HepG2 (cell line): Measurements from ENCODE around the gene DAZAP1. TPM values are rescaled to one million over a fixed set of nuclear protein-coding genes. Genes with fewer than 3 reads are reported as not detected.

Experiments used
- AGO2 ChIP-seq: fragments of 200-400 bp; formaldehyde crosslinking; optimal IDR thresholded peaks from 2 replicates; pipeline ENCODE3; 2017; ENCODE audit warnings: mild to moderate bottlenecking, low read depth, low read length, moderate library complexity
- KLF12 ChIP-seq: sonication (generic); formaldehyde crosslinking; IDR thresholded peaks from 2 replicates; pipeline ENCODE4 v1.4.0; 2020; ENCODE audit warnings: missing genetic modification reagents, borderline replicate concordance
- POLR2AphosphoS5 ChIP-seq: IDR thresholded peaks from 2 replicates; pipeline ENCODE4 v1.6.1; 2012; ENCODE audit warnings: low read depth, low read length
- POLR2G ChIP-seq: fragments of 200-400 bp; formaldehyde crosslinking; IDR thresholded peaks from 2 replicates; pipeline ENCODE4 v1.6.1; 2018; ENCODE audit warnings: mild to moderate bottlenecking, low read depth, low read length, moderate library complexity
- RBFOX2 ChIP-seq: fragments of 200-400 bp; formaldehyde crosslinking; IDR thresholded peaks from 2 replicates; pipeline ENCODE4 v1.6.1; 2017; ENCODE audit warnings: low read depth, mild to moderate bottlenecking, low read length
- SP4 ChIP-seq: sonication (generic); formaldehyde crosslinking; IDR thresholded peaks from 2 replicates; pipeline ENCODE4 v1.8.1; 2023; ENCODE audit warnings: mild to moderate bottlenecking, missing genetic modification reagents
- SRSF1 ChIP-seq: fragments of 200-400 bp; formaldehyde crosslinking; optimal IDR thresholded peaks from 2 replicates; pipeline ENCODE3; 2017; ENCODE audit warnings: mild to moderate bottlenecking, low read depth, low read length, moderate library complexity
- ZBTB20 ChIP-seq: sonication (generic); formaldehyde crosslinking; IDR thresholded peaks from 2 replicates; pipeline ENCODE4 v1.8.1; 2023; ENCODE audit warnings: missing genetic modification reagents, low read depth, mild to moderate bottlenecking, borderline replicate concordance
- ZBTB33 ChIP-seq: sonication (generic); formaldehyde crosslinking; IDR thresholded peaks from 2 replicates; pipeline ENCODE4 v1.4.0; 2020; ENCODE audit warnings: missing genetic modification reagents
- ZFP91 ChIP-seq: sonication (generic); formaldehyde crosslinking; IDR thresholded peaks from 2 replicates; pipeline ENCODE4 v1.9.0; 2022; ENCODE audit warnings: missing genetic modification reagents, mild to moderate bottlenecking, borderline replicate concordance
- ZFY ChIP-seq: sonication (generic); formaldehyde crosslinking; IDR thresholded peaks from 2 replicates; pipeline ENCODE4 v1.4.0; 2020; ENCODE audit warnings: missing genetic modification reagents
- ZHX1 ChIP-seq: sonication (generic); formaldehyde crosslinking; IDR thresholded peaks from 2 replicates; pipeline ENCODE4 v1.8.1; 2022; ENCODE audit warnings: low read depth, mild to moderate bottlenecking, missing genetic modification reagents
- ZNF263 ChIP-seq: sonication (generic); formaldehyde crosslinking; IDR thresholded peaks from 2 replicates; pipeline ENCODE4 v1.4.0; 2020; ENCODE audit warnings: missing genetic modification reagents
- ZNF687 ChIP-seq: sonication (generic); formaldehyde crosslinking; IDR thresholded peaks from 2 replicates; pipeline ENCODE4 v1.5.1; 2020; ENCODE audit warnings: mild to moderate bottlenecking, missing genetic modification reagents, moderate library complexity
- ZNF746 ChIP-seq: sonication (generic); formaldehyde crosslinking; IDR thresholded peaks from 2 replicates; pipeline ENCODE4 v1.8.0; 2022; ENCODE audit warnings: mild to moderate bottlenecking, missing genetic modification reagents
- ZNF780A ChIP-seq: sonication (generic); formaldehyde crosslinking; IDR thresholded peaks from 2 replicates; pipeline ENCODE4 v1.8.0; 2022; ENCODE audit warnings: mild to moderate bottlenecking, missing genetic modification reagents, moderate library complexity
- polyA plus RNA-seq, 8 experiments: library from polyadenylated mRNA; depleted of rRNA in 3 of 8; stranded (reverse) in 7 of 8; unstranded in 1 of 8; fragments of >200 nt; fragmentation: Illumina TruSeq in 4 of 8; extraction: Trizol in 4 of 8; gene quantifications; 2 replicates each; pipeline versions ENCODE4 v1.2.1 to v1.2.3, GENCODE V29; 2011 to 2016; ENCODE audit warnings: low read depth in 4 of 8, missing spikeins in 1 of 8, mixed read lengths in 1 of 8; ENCODE audit not compliant: insufficient read depth in 1 of 8
- total RNA-seq, 5 experiments: library from RNA; depleted of rRNA; stranded (reverse); fragments of >200 nt; fragmentation: Illumina TruSeq; extraction: Trizol; gene quantifications; 2 replicates each; pipeline ENCODE4 v1.2.3, GENCODE V29; 2016; ENCODE audit warnings: low read depth in 1 of 5

The DAZAP1 gene
- total and polyA plus RNA-seq, 2 of the 13 experiments (the other 11 are each of a cell fraction or from before 2014, with no cell fraction given), result 63.3 to 79.2 TPM

GRCh38 chr19:1394252-1395193 is 12.9 kb upstream of the DAZAP1 start (continued):
- TF ChIP-seq SRSF1 (peak; percentile 5), ZBTB20 (CRISPR knock-in tag) (peak; percentile 18; the same call in 1 of the 2 replicates), ZNF780A (CRISPR knock-in tag) (0 out of 2 replicates have a peak, but pooled peaks have one; percentile 54), KLF12 (CRISPR knock-in tag) (no peak), POLR2G (0 out of 2 replicates have a peak, but pooled peaks have one; percentile 62), SP4 (0 out of 2 replicates have a peak, but pooled peaks have one; percentile 41), ZNF263 (CRISPR knock-in tag) (peak; percentile 100), AGO2 (peak; percentile 81), ZBTB33 (CRISPR knock-in tag) (peak; percentile 95), RBFOX2 (peak; percentile 13; the same call in 1 of the 2 replicates), ZFY (CRISPR knock-in tag) (0 out of 2 replicates have a peak, but pooled peaks have one; percentile 11), POLR2AphosphoS5 (no peak), ZHX1 (peak; percentile 39; the same call in 1 of the 2 replicates), ZNF687 (CRISPR knock-in tag) (peak; percentile 18; the same call in 1 of the 2 replicates), ZFP91 (peak; percentile 1; the same call in 1 of the 2 replicates), ZNF746 (0 out of 2 replicates have a peak, but pooled peaks have one; percentile 30)
